HepG2 (cell line): ENCODE data around the gene RAB3A. TPM values are rescaled to one million over a fixed set of nuclear protein-coding genes. Genes with fewer than 3 reads are reported as not detected.

Experiments used
- KLF9 ChIP-seq: IDR thresholded peaks from 2 replicates; pipeline ENCODE4 v1.6.1; 2016; ENCODE audit warnings: low read depth
- PBX3 ChIP-seq: sonication (generic); formaldehyde crosslinking; IDR thresholded peaks from 2 replicates; pipeline ENCODE4 v1.8.1; 2023; ENCODE audit warnings: missing genetic modification reagents, inconsistent platforms, borderline replicate concordance
- SYNCRIP ChIP-seq: fragments of 200-400 bp; formaldehyde crosslinking; IDR thresholded peaks from 2 replicates; pipeline ENCODE4 v1.6.1; 2018; ENCODE audit warnings: mild to moderate bottlenecking, low read depth, low read length; ENCODE audit not compliant: insufficient read depth
- ZFX ChIP-seq: sonication (generic); formaldehyde crosslinking; IDR thresholded peaks from 2 replicates; pipeline ENCODE4 v1.4.0; 2020; ENCODE audit warnings: mild to moderate bottlenecking, low read depth, missing genetic modification reagents, moderate library complexity
- ZHX2 ChIP-seq, 2 experiments: sonication (generic) in 1 of 2; formaldehyde crosslinking in 1 of 2; IDR thresholded peaks; 2 replicates each; pipeline versions ENCODE4 v1.6.1 to v1.9.0; 2014 to 2022; ENCODE audit warnings: antibody characterized with exemption in 1 of 2, borderline replicate concordance in 1 of 2, inconsistent platforms in 1 of 2, low read depth in 1 of 2, missing genetic modification reagents in 1 of 2
- ZNF749 ChIP-seq: sonication (generic); formaldehyde crosslinking; IDR thresholded peaks from 2 replicates; pipeline ENCODE4 v1.8.0; 2022; ENCODE audit warnings: mild to moderate bottlenecking, missing genetic modification reagents, moderate library complexity, borderline replicate concordance
- polyA plus RNA-seq, 8 experiments: library from polyadenylated mRNA; depleted of rRNA in 3 of 8; stranded (reverse) in 7 of 8; unstranded in 1 of 8; fragments of >200 nt; fragmentation: Illumina TruSeq in 4 of 8; extraction: Trizol in 4 of 8; gene quantifications; 2 replicates each; pipeline versions ENCODE4 v1.2.1 to v1.2.3, GENCODE V29; 2011 to 2016; ENCODE audit warnings: low read depth in 4 of 8, missing spikeins in 1 of 8, mixed read lengths in 1 of 8; ENCODE audit not compliant: insufficient read depth in 1 of 8
- total RNA-seq, 5 experiments: library from RNA; depleted of rRNA; stranded (reverse); fragments of >200 nt; fragmentation: Illumina TruSeq; extraction: Trizol; gene quantifications; 2 replicates each; pipeline ENCODE4 v1.2.3, GENCODE V29; 2016; ENCODE audit warnings: low read depth in 1 of 5

Gene RAB3A
- total and polyA plus RNA-seq, 2 of the 13 experiments (the other 11 are each of a cell fraction or from before 2014, with no cell fraction given): 0.58 to 0.98 TPM

- no peak for TF ChIP-seq ZHX2 (IDR thresholded peaks at IDR 0.05; ENCODE audit: low read depth)
- TF ChIP-seq ZHX2 (CRISPR knock-in tag; IDR thresholded peaks at IDR 0.05; ENCODE audit: borderline replicate concordance): no peak
- no peak for TF ChIP-seq SYNCRIP
- no peak for TF ChIP-seq ZNF749 (CRISPR knock-in tag)
- TF ChIP-seq ZFX (CRISPR knock-in tag): no peak
- TF ChIP-seq KLF9 (CRISPR knock-in tag): no peak
- TF ChIP-seq PBX3: no peak
Measured at GRCh38 chr19:18216789-18217188, 12.9 kb upstream of the RAB3A start (continued).
